ENCODE measurements around the gene FAM3A.
A peak's percentile ranks its signal among the peaks of the same experiment; 100 is the strongest.

FAM3A gene

GRCh38 chrX:154489182-154489581, 26.9 kb downstream of the FAM3A start:
- peak overlapping the region; percentile 92 for H3K4me3 ChIP-seq (ENCODE audit: low read length)
- no peaks in the 10 kb centered on the region for H3K27me3 ChIP-seq (ENCODE audit: control insufficient read depth, low read length)
- H3K4me2 ChIP-seq (ENCODE audit: low read length), result peak overlapping the region; percentile 90
- peaks cover 38% of the 10 kb centered on the region for H3K4me1 ChIP-seq (ENCODE audit: control insufficient read depth, low read length)
- H3K79me2 ChIP-seq (ENCODE audit: control insufficient read depth, low read length), result peaks cover 54% of the 10 kb centered on the region
- H3F3A ChIP-seq (ENCODE audit: control insufficient read depth, insufficient read depth), result no peaks in the 10 kb centered on the region
- TF ChIP-seq, protein P1, sequence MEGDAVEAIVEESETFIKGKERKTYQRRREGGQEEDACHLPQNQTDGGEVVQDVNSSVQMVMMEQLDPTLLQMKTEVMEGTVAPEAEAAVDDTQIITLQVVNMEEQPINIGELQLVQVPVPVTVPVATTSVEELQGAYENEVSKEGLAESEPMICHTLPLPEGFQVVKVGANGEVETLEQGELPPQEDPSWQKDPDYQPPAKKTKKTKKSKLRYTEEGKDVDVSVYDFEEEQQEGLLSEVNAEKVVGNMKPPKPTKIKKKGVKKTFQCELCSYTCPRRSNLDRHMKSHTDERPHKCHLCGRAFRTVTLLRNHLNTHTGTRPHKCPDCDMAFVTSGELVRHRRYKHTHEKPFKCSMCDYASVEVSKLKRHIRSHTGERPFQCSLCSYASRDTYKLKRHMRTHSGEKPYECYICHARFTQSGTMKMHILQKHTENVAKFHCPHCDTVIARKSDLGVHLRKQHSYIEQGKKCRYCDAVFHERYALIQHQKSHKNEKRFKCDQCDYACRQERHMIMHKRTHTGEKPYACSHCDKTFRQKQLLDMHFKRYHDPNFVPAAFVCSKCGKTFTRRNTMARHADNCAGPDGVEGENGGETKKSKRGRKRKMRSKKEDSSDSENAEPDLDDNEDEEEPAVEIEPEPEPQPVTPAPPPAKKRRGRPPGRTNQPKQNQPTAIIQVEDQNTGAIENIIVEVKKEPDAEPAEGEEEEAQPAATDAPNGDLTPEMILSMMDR (IDR thresholded peaks at IDR 0.05; ENCODE audit: low read depth, low read length, poor library complexity, severe bottlenecking), result no peak
- no peak for TF ChIP-seq EZH2phosphoT487 (IDR thresholded peaks at IDR 0.05; ENCODE audit: borderline replicate concordance, low read length)
- no peaks in the 10 kb centered on the region for H3K9me3 ChIP-seq (ENCODE audit: control insufficient read depth, insufficient read depth, low read length)
- no peak overlapping the region for H3K27ac ChIP-seq (ENCODE audit: low read depth, low read length)
- H3K9me2 ChIP-seq (replicated peaks; ENCODE audit: control insufficient read depth, low read length), result no peaks in the 10 kb centered on the region
- H4K20me1 ChIP-seq (ENCODE audit: control insufficient read depth, insufficient read depth, low read depth, low read length), result no peaks in the 10 kb centered on the region
- peaks cover 26% of the 10 kb centered on the region for H3K36me3 ChIP-seq (ENCODE audit: control insufficient read depth, low read length)

- no peak for TF ChIP-seq EZH2phosphoT487 (IDR thresholded peaks at IDR 0.05; ENCODE audit: borderline replicate concordance, low read length)
- H3K4me2 ChIP-seq (ENCODE audit: low read length), result peak overlapping the region; percentile 90
- H3K79me2 ChIP-seq (ENCODE audit: control insufficient read depth, low read length), result peaks cover 57% of the 10 kb centered on the region
Observed at GRCh38 chrX:154488336-154489075, 27.5 kb downstream of the FAM3A start.

GRCh38 chrX:154487518-154488290, 28.3 kb downstream of the FAM3A start:
- Histone ChIP-seq H3K4me3 (ENCODE audit: low read length) (peak overlapping the region; percentile 70), H3K9me2 (replicated peaks; ENCODE audit: control insufficient read depth, low read length) (no peaks in the 10 kb centered on the region)

More at GRCh38 chrX:154488336-154489075, 27.5 kb downstream of the FAM3A start:
- Histone ChIP-seq H4K20me1 (ENCODE audit: control insufficient read depth, insufficient read depth, low read depth, low read length) (no peaks in the 10 kb centered on the region), H3K27me3 (ENCODE audit: control insufficient read depth, low read length) (no peaks in the 10 kb centered on the region), H3K27ac (ENCODE audit: low read depth, low read length) (no peak overlapping the region), H3K9me2 (replicated peaks; ENCODE audit: control insufficient read depth, low read length) (no peaks in the 10 kb centered on the region), H3K9me3 (ENCODE audit: control insufficient read depth, insufficient read depth, low read length) (no peaks in the 10 kb centered on the region), H3K4me3 (ENCODE audit: low read length) (peak overlapping the region; percentile 92), H3K36me3 (ENCODE audit: control insufficient read depth, low read length) (peaks cover 33% of the 10 kb centered on the region), H3K4me1 (ENCODE audit: control insufficient read depth, low read length) (peaks cover 40% of the 10 kb centered on the region), H3F3A (ENCODE audit: control insufficient read depth, insufficient read depth) (no peaks in the 10 kb centered on the region)

More at GRCh38 chrX:154487518-154488290, 28.3 kb downstream of the FAM3A start:
- Histone ChIP-seq H3K27ac (ENCODE audit: low read depth, low read length) (peak overlapping the region; percentile 55), H3K4me1 (ENCODE audit: control insufficient read depth, low read length) (peaks cover 40% of the 10 kb centered on the region), H3K36me3 (ENCODE audit: control insufficient read depth, low read length) (peaks cover 36% of the 10 kb centered on the region), H3F3A (ENCODE audit: control insufficient read depth, insufficient read depth) (no peaks in the 10 kb centered on the region), H3K4me2 (ENCODE audit: low read length) (peak overlapping the region; percentile 75), H4K20me1 (ENCODE audit: control insufficient read depth, insufficient read depth, low read depth, low read length) (no peaks in the 10 kb centered on the region), H3K9me3 (ENCODE audit: control insufficient read depth, insufficient read depth, low read length) (no peaks in the 10 kb centered on the region), H3K27me3 (ENCODE audit: control insufficient read depth, low read length) (no peaks in the 10 kb centered on the region), H3K79me2 (ENCODE audit: control insufficient read depth, low read length) (peaks cover 57% of the 10 kb centered on the region)
- TF ChIP-seq, protein P1 (IDR thresholded peaks at IDR 0.05; ENCODE audit: low read depth, low read length, poor library complexity, severe bottlenecking), result no peak
- no peak for TF ChIP-seq EZH2phosphoT487 (IDR thresholded peaks at IDR 0.05; ENCODE audit: borderline replicate concordance, low read length)

All from DOHH2 (cell line).